ENCODE measurements around the gene APOL6.
"Not testable (repeated sequence)": the region's sequence is repeated elsewhere in the genome, so short reads cannot be mapped to it uniquely, and the experiment has no call there.

APOL6 gene

GRCh38 chr22:35638410-35638809, 9.8 kb upstream of the APOL6 start:
- DNase-seq (ENCODE audit: low spot score), result peak; percentile 89

- no peak for DNase-seq (ENCODE audit: low spot score)
Observed at GRCh38 chr22:35641494-35642120, 6.6 kb upstream of the APOL6 start.

- no peak for DNase-seq (ENCODE audit: low spot score)
Observed at GRCh38 chr22:35642305-35642741, 5.9 kb upstream of the APOL6 start.

- no peak for DNase-seq (ENCODE audit: low spot score)
Observed at GRCh38 chr22:35643991-35644390, 4.3 kb upstream of the APOL6 start.

GRCh38 chr22:35645646-35646045, 2.6 kb upstream of the APOL6 start:
- no peak for DNase-seq (ENCODE audit: low spot score)

GRCh38 chr22:35649026-35649553, 844 bp downstream of the APOL6 start:
- DNase-seq (ENCODE audit: low spot score), result no peak

- DNase-seq (ENCODE audit: low spot score), result no peak
Observed at GRCh38 chr22:35649636-35650250, 1.5 kb downstream of the APOL6 start.

- no peak for DNase-seq (ENCODE audit: low spot score)
Observed at GRCh38 chr22:35651085-35651484, 2.8 kb downstream of the APOL6 start.

- DNase-seq (ENCODE audit: low spot score), result no peak
Observed at GRCh38 chr22:35653824-35654223, 5.6 kb downstream of the APOL6 start.

- no peak for DNase-seq (ENCODE audit: low spot score)
Observed at GRCh38 chr22:35656284-35656752, 8.1 kb downstream of the APOL6 start.

- DNase-seq (ENCODE audit: low spot score), result no peak
Observed at GRCh38 chr22:35657571-35658312, 9.5 kb downstream of the APOL6 start.

GRCh38 chr22:35660291-35661127, 12.3 kb downstream of the APOL6 start:
- no peak for DNase-seq (ENCODE audit: low spot score)

GRCh38 chr22:35661464-35661863, 13.2 kb downstream of the APOL6 start:
- no peak for DNase-seq (ENCODE audit: low spot score)

- no peak for DNase-seq (ENCODE audit: low spot score)
Observed at GRCh38 chr22:35662914-35663313, 14.7 kb downstream of the APOL6 start.

- no peak for DNase-seq (ENCODE audit: low spot score)
Observed at GRCh38 chr22:35663371-35663770, 15.1 kb downstream of the APOL6 start.

- no peak for DNase-seq (ENCODE audit: low spot score)
Observed at GRCh38 chr22:35664955-35665587, 16.8 kb downstream of the APOL6 start.

- not testable (repeated sequence) for DNase-seq (ENCODE audit: low spot score)
Observed at GRCh38 chr22:35666699-35667098, 18.5 kb downstream of the APOL6 start.

- no peak for DNase-seq (ENCODE audit: low spot score)
Observed at GRCh38 chr22:35674335-35674734, 26.1 kb downstream of the APOL6 start.

GRCh38 chr22:35676065-35676464, 27.8 kb downstream of the APOL6 start:
- DNase-seq (ENCODE audit: low spot score), result not testable (repeated sequence)

GRCh38 chr22:35677460-35678187, 29.4 kb downstream of the APOL6 start:
- no peak for DNase-seq (ENCODE audit: low spot score)

- no peak for DNase-seq (ENCODE audit: low spot score)
Observed at GRCh38 chr22:35678836-35679235, 30.6 kb downstream of the APOL6 start.
